Keratinocyte (primary cell): Measurements from ENCODE around the gene RNU2-63P. TPM values are rescaled to one million over a fixed set of nuclear protein-coding genes. Genes with fewer than 3 reads are reported as not detected.
"Not testable (repeated sequence)": the region's sequence is repeated elsewhere in the genome, so short reads cannot be mapped to it uniquely, and the experiment has no call there.

Source experiments
- DNase-seq: peaks from one replicate; pipeline ENCODE4 v3.0.0-alpha.2; 2011; ENCODE audit warnings: low read depth, missing footprints, low spot score
- FAIRE-seq: peaks from 2 replicates; lab custom pipeline; 2011; peaks lifted over from hg19 to GRCh38; lab: Jason Lieb, UNC
- H2AFZ ChIP-seq: 2 replicates; pipeline ENCODE4 v1.6.0; 2012; ENCODE audit warnings: low read length, control low read depth, inconsistent platforms; ENCODE audit not compliant: control insufficient read depth
- H3K27ac ChIP-seq: 2 replicates; pipeline ENCODE4 v1.5.1; 2011; ENCODE audit warnings: low read length; ENCODE audit not compliant: control insufficient read depth, insufficient read depth
- H3K27me3 ChIP-seq: 3 replicates; pipeline ENCODE4 v1.6.0; 2011; ENCODE audit warnings: low read length; ENCODE audit not compliant: control insufficient read depth, insufficient read depth; ENCODE audit errors: extremely low read depth
- H3K36me3 ChIP-seq, 2 experiments: 2 replicates in 1 of 2; 3 replicates in 1 of 2; pipeline ENCODE4 v1.5.1; 2011; ENCODE audit warnings: low read length in 2 of 2, mild to moderate bottlenecking in 1 of 2; ENCODE audit not compliant: control insufficient read depth in 2 of 2, insufficient read depth in 2 of 2; ENCODE audit errors: extremely low read depth in 1 of 2
- H3K4me1 ChIP-seq: 3 replicates; pipeline ENCODE4 v1.5.1; 2011; ENCODE audit warnings: low read length; ENCODE audit not compliant: control insufficient read depth, insufficient read depth; ENCODE audit errors: extremely low read depth
- H3K4me2 ChIP-seq: 3 replicates; pipeline ENCODE4 v1.6.0; 2011; ENCODE audit warnings: low read depth, low read length; ENCODE audit not compliant: control insufficient read depth, insufficient read depth; ENCODE audit errors: extremely low read depth
- H3K4me3 ChIP-seq, 3 experiments: fragments of 200-600 bp in 1 of 3; sonication (generic) in 1 of 3; 2 replicates in 2 of 3; 3 replicates in 1 of 3; pipeline ENCODE4 v1.5.1; 2011 to 2016; ENCODE audit warnings: low read length in 3 of 3, mild to moderate bottlenecking in 3 of 3, control low read depth in 2 of 3, inconsistent platforms in 1 of 3, low read depth in 1 of 3, mixed read lengths in 1 of 3, mixed run types in 1 of 3, moderate library complexity in 1 of 3; ENCODE audit not compliant: control insufficient read depth in 2 of 3, insufficient read depth in 2 of 3; ENCODE audit errors: extremely low read depth in 1 of 3
- H3K79me2 ChIP-seq: 2 replicates; pipeline ENCODE4 v1.6.0; 2012; ENCODE audit warnings: low read length; ENCODE audit not compliant: control insufficient read depth, insufficient read depth
- H3K9ac ChIP-seq: 3 replicates; pipeline ENCODE4 v1.6.0; 2011; ENCODE audit warnings: low read length; ENCODE audit not compliant: control insufficient read depth, insufficient read depth; ENCODE audit errors: extremely low read depth
- H3K9me1 ChIP-seq: 3 replicates; pipeline ENCODE4 v1.6.0; 2011; ENCODE audit warnings: low read length; ENCODE audit not compliant: control insufficient read depth, insufficient read depth; ENCODE audit errors: extremely low read depth
- H3K9me3 ChIP-seq: 2 replicates; pipeline ENCODE4 v1.5.1; 2012; ENCODE audit warnings: low read depth, low read length; ENCODE audit not compliant: control insufficient read depth
- H4K20me1 ChIP-seq: 3 replicates; pipeline ENCODE4 v1.6.0; 2011; ENCODE audit warnings: low read length; ENCODE audit not compliant: control insufficient read depth, insufficient read depth; ENCODE audit errors: extremely low read depth
- EZH2 ChIP-seq: IDR thresholded peaks from one replicate; pipeline ENCODE4 v1.6.1; 2012; ENCODE audit warnings: inconsistent platforms, mild to moderate bottlenecking, low read length, moderate library complexity
- dilution Hi-C: fragments of 300-500 bp; cut with MboI; formaldehyde crosslinking; loops from one replicate; pipeline ENCODE4 v1.7.0; 2020; ENCODE audit warnings: low sequenced_read_pairs; ENCODE audit not compliant: extremely low pct_ligation_motif_present
- polyA plus RNA-seq, 5 experiments: library from polyadenylated mRNA; depleted of rRNA in 3 of 5; stranded (reverse) in 3 of 5; stranded (forward) in 1 of 5; unstranded in 1 of 5; fragments of >200 nt; gene quantifications; 1 replicate in 1 of 5; 2 replicates in 3 of 5; 3 replicates in 1 of 5; pipeline versions ENCODE4 v1.2.1 to v1.2.3, GENCODE V29; 2011 to 2012; ENCODE audit warnings: missing spikeins in 2 of 5, low read depth in 1 of 5, low replicate concordance in 1 of 5
- TF ChIP-seq, protein P1 (sequence below), 3 experiments: IDR thresholded peaks in 1 of 3; conservative IDR thresholded peaks in 1 of 3; optimal IDR thresholded peaks in 1 of 3; 2 replicates in 2 of 3; 3 replicates in 1 of 3; pipeline versions ENCODE3 to v1.5.1; 2011; ENCODE audit warnings: low read length in 3 of 3, mild to moderate bottlenecking in 3 of 3, moderate library complexity in 2 of 3, control low read depth in 1 of 3, inconsistent platforms in 1 of 3; ENCODE audit not compliant: insufficient read depth in 2 of 3; ENCODE audit errors: extremely low read depth in 1 of 3

RNU2-63P gene
- polyA plus RNA-seq, 1 donor (not counting 4 experiments of a cell fraction or from before 2014, with no cell fraction given), result 2.4 TPM

DNA sequence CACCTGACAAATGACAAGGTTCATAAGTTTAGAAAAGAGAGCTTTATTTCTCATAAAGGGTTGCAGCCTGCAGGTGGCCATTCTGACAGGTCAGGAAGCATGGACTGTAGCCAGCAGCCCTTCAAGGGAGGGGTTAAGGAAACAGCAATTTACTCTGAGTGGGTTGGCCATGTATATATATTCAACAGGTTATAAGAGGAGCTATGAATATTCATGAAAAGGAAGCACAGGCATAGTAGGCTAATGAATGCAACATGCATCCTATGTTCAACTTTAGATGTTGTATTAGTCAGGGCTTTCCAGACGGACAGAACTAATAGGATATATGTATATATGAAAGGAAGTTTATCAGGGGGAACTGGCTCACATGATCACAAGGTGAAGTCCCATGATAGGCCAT, 20.6 kb downstream of the RNU2-63P start:
- no peaks in the 10 kb centered on the region for H4K20me1 ChIP-seq

DNA sequence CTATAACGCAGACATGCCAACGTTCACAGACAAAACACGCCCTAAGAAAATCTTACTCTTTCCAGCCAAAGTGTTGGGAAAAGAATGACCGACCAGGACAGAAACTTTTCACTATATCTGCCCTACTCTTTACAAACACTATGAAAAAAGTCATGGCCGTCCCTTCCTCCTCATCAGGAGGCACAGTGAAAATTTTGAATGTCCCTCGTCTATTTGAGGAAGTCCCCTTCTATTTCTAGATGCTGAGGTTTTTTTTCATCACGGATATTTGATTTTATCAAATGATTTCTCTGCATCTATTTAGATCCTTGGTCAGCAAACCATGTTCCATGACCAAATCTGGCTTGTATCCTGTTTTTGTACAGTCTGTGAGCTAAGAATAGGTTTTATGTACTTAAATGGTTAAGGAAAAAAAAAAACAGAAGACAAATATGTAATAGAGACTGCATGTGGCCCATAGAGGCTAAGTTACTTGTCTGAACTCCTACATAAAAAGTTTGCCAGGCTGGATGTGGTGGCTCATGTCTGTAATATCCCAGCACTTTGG, 22.0 kb downstream of the RNU2-63P start:
- dilution Hi-C loops, H3K4me2 ChIP-seq, H3K27me3 ChIP-seq, H3K36me3 ChIP-seq, DNase-seq, H3K4me3 ChIP-seq, H3K79me2 ChIP-seq, H2AFZ ChIP-seq, H3K4me1 ChIP-seq, FAIRE-seq, H4K20me1 ChIP-seq, H3K9me1 ChIP-seq, H3K27ac ChIP-seq, H3K9me3 ChIP-seq, H3K9ac ChIP-seq: not testable (repeated sequence)

More for the DNA sequence above, 20.6 kb downstream of the RNU2-63P start:
- no peaks in the 10 kb centered on the region for H3K79me2 ChIP-seq
- no peaks in the 10 kb centered on the region for H3K9me1 ChIP-seq
- DNase-seq (no peak), FAIRE-seq (no peak)
- no peaks in the 10 kb centered on the region for H3K36me3 ChIP-seq
- no peak overlapping the region for H3K27ac ChIP-seq
- H3K27me3 ChIP-seq, result no peaks in the 10 kb centered on the region
- H3K9me3 ChIP-seq, result no peaks in the 10 kb centered on the region
- H2AFZ ChIP-seq, result no peak overlapping the region
- TF ChIP-seq, protein P1, sequence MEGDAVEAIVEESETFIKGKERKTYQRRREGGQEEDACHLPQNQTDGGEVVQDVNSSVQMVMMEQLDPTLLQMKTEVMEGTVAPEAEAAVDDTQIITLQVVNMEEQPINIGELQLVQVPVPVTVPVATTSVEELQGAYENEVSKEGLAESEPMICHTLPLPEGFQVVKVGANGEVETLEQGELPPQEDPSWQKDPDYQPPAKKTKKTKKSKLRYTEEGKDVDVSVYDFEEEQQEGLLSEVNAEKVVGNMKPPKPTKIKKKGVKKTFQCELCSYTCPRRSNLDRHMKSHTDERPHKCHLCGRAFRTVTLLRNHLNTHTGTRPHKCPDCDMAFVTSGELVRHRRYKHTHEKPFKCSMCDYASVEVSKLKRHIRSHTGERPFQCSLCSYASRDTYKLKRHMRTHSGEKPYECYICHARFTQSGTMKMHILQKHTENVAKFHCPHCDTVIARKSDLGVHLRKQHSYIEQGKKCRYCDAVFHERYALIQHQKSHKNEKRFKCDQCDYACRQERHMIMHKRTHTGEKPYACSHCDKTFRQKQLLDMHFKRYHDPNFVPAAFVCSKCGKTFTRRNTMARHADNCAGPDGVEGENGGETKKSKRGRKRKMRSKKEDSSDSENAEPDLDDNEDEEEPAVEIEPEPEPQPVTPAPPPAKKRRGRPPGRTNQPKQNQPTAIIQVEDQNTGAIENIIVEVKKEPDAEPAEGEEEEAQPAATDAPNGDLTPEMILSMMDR (optimal IDR thresholded peaks at IDR 0.05 in 1 of 3, IDR thresholded peaks at IDR 0.05 in 1 of 3, conservative IDR thresholded peaks at IDR 0.05 in 1 of 3; ENCODE audit: extremely low read depth in 1 of 3, insufficient read depth in 2 of 3, low read length in 3 of 3), result no peak
- TF ChIP-seq EZH2, result no peak
- no peaks in the 10 kb centered on the region for H3K4me1 ChIP-seq
- no peak overlapping the region for H3K4me2 ChIP-seq
- no peak overlapping the region for H3K9ac ChIP-seq
- dilution Hi-C loops, result no loop called here
- H3K4me3 ChIP-seq, result no peak overlapping the region

DNA sequence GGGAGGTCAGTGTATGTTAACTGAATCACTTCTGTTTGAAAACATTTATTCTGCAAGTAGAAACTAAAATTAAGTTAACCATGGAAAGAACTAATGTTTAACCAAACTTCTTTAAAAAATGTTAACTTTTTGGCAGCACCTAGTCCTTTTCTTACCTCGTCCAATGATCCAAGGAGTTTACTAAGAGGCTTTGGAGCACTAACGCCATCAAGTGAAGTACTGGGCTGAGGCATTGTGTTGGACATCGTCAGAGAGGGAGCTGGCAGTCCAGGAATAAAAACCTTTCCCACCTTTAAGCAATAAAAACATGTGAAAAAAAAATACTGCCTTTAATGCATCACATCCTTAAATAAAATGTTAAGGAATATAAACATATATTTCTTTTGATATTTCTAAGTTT, 23.8 kb downstream of the RNU2-63P start:
- H3K9me1 ChIP-seq, H3K27ac ChIP-seq, FAIRE-seq, H3K9ac ChIP-seq, H3K4me3 ChIP-seq, H3K36me3 ChIP-seq, H3K4me1 ChIP-seq, H3K79me2 ChIP-seq, H3K9me3 ChIP-seq, H4K20me1 ChIP-seq, dilution Hi-C loops, H3K4me2 ChIP-seq, H2AFZ ChIP-seq, H3K27me3 ChIP-seq, DNase-seq: not testable (repeated sequence)

DNA sequence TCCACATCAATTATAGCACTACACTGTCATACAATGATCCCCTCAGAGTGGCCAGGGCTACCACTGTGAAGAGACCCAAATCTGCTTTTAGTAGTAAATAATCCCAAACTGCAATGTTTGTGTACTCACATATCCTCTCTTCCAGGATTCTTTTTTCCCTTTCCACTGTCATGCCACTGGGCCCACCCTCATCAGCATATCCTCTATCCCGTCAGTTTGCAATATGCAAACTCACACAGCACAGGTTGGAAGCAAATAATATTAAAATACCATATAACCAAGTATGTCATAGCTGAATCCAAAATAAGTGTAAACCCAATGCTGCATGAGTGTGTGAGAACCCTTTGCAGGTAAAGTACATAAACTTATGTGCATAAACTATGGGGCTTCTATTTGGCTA, 28.9 kb downstream of the RNU2-63P start:
- H3K27ac ChIP-seq, H2AFZ ChIP-seq, dilution Hi-C loops, DNase-seq, H3K79me2 ChIP-seq, H3K4me2 ChIP-seq, H4K20me1 ChIP-seq, H3K9me1 ChIP-seq, H3K9ac ChIP-seq, H3K9me3 ChIP-seq, H3K36me3 ChIP-seq, FAIRE-seq, H3K4me1 ChIP-seq, H3K27me3 ChIP-seq, H3K4me3 ChIP-seq: not testable (repeated sequence)
